Aorta (tissue), 5 donors: Measurements from ENCODE around the gene DIDO1. TPM values are rescaled to one million over a fixed set of nuclear protein-coding genes. Genes with fewer than 3 reads are reported as not detected.

Experiments
- ATAC-seq: fragments of 200-7000 bp; cut with Tn5 transposase; one replicate; pipeline ENCODE4 v1.9.1; 2022; ENCODE audit warnings: moderate library complexity; ENCODE audit not compliant: low FRiP score
- DNase-seq, 2 donors: peaks; one replicate each; pipeline ENCODE4 v3.0.0-alpha.2; 2020
- H3K27ac ChIP-seq, 2 donors: one replicate each; pipeline ENCODE4 v1.5.1; 2013; ENCODE audit warnings: low read length in 2 of 2, mild to moderate bottlenecking in 2 of 2, moderate library complexity in 2 of 2, control low read depth in 1 of 2, inconsistent platforms in 1 of 2, low read depth in 1 of 2
- H3K27me3 ChIP-seq, 2 donors: one replicate each; pipeline ENCODE4 v1.6.1; 2013; ENCODE audit warnings: control low read depth in 1 of 2, low read length in 1 of 2, mild to moderate bottlenecking in 1 of 2, moderate library complexity in 1 of 2; ENCODE audit not compliant: insufficient read depth in 2 of 2, control insufficient read depth in 1 of 2
- H3K36me3 ChIP-seq, 2 donors: one replicate each; pipeline ENCODE4 v1.6.1; 2013; ENCODE audit warnings: control low read depth in 1 of 2, low read length in 1 of 2, mild to moderate bottlenecking in 1 of 2; ENCODE audit not compliant: insufficient read depth in 2 of 2, control insufficient read depth in 1 of 2
- H3K4me1 ChIP-seq, 2 donors: one replicate each; pipeline ENCODE4 v1.6.1; 2013; ENCODE audit warnings: low read length in 2 of 2, control low read depth in 1 of 2, mild to moderate bottlenecking in 1 of 2, moderate library complexity in 1 of 2; ENCODE audit not compliant: insufficient read depth in 2 of 2, control insufficient read depth in 1 of 2
- H3K4me3 ChIP-seq, 2 donors: one replicate each; pipeline ENCODE4 v1.5.1; 2013; ENCODE audit warnings: low read length in 2 of 2, control low read depth in 1 of 2, mild to moderate bottlenecking in 1 of 2
- H3K9me3 ChIP-seq: one replicate; pipeline ENCODE4 v1.6.1; 2013; ENCODE audit warnings: mild to moderate bottlenecking, low read length; ENCODE audit not compliant: control insufficient read depth
- WGBS, 2 donors: extraction: QIAGEN DNeasy Blood & Tissue Kit; methylation state at CpG; one replicate each; pipeline ENCODE4 v1.1.7; 2013; 5-methylcytosine and 5-hydroxymethylcytosine counted together
- intact Hi-C, 2 donors: fragments of 100-400 bp; cut with DNase I; formaldehyde crosslinking; loops; one replicate each; pipeline versions ENCODE4 v1.14.2 to v1.15.0; 2022
- polyA plus RNA-seq, 2 donors: library from polyadenylated mRNA; stranded (reverse); fragments of 200-250 nt; gene quantifications; one replicate each; pipeline ENCODE4 v1.2.3, GENCODE V29; 2013
- total RNA-seq, 2 donors: library from RNA; stranded (reverse); fragmentation: NEBNext Ultra II Directional; extraction: Animal tissue kit (Norgen Biotek cat#: 25700); gene quantifications; one replicate each; pipeline ENCODE4 v1.2.1, GENCODE V29; 2021
- donor health status: healthy with polysubstance abuse.
- donor health status: Bipolar disorder and iron deficiency.
- donor health status: DM: no; HTN: no; CAD: no.
- donor health status: DM: no; HTN: no; CAD: no.
- donor health status: DM: yes; HTN: yes; CAD: no.

DIDO1 gene
- total and polyA plus RNA-seq, 4 donors, result 8.1 to 64.2 (median 43.0) TPM

DNA sequence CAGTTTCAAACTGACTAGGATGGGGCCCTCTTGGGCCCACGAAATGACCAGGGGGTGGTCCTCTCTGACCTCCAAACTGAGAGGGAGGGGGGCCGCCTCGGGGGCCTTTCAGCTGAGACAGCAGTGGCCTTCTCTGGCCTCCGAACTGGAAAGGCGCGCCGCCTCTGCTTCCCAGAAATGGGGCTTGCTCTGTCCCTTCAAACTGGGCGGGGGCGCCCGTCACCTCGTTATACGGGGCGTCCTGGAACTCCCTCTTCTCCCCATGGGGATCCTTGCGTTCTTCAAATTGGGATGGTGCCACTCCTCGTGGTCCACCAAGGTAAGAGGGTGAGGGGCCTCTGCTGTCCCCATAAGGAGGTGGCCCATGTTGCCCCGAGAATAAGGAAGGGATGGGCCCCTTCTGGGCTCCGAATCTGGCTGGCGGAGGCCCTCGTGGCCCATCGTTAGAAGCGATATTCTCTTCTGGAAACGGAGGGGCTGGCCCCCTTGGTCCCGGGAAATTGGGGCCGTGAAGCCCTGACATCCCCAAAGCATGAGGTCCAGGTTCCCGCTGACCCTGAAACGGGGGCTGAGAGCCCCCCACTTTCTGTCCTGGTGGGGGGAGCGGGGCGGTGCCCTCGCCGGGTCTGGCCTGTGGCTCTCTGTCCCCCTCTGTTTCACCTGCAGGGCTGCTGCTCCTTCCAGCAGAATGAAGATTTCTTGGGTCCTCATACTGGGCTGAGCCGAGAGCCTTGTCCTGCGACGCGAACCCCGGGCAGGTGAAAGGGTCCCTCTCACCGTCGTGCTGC is 46.0 kb downstream of the DIDO1 start:
- 93 to 94% methylated on average over 37 of the region's 37 CpGs for WGBS, 2 donors
- intact Hi-C loops, result no loop called here
- Histone ChIP-seq H3K9me3 (no peaks in the 10 kb centered on the region), H3K4me1 (no peaks in the 10 kb centered on the region), H3K27me3 (no peaks in the 10 kb centered on the region), H3K4me3 (no peak overlapping the region), H3K27ac (no peak overlapping the region), H3K36me3 (no peaks in the 10 kb centered on the region)
- DNase-seq (peak in 1 of 2 donors; percentile 61), ATAC-seq (no peak)

- Histone ChIP-seq H3K36me3 (no peaks in the 10 kb centered on the region), H3K4me3 (no peak overlapping the region), H3K9me3 (no peaks in the 10 kb centered on the region), H3K4me1 (no peaks in the 10 kb centered on the region), H3K27me3 (no peaks in the 10 kb centered on the region), H3K27ac (no peak overlapping the region)
- 85 to 87% methylated on average over 70 to 80 of the region's 80 CpGs for WGBS, 2 donors
- intact Hi-C loops, result no loop called here
- DNase-seq (peak in 1 of 2 donors; percentile 76), ATAC-seq (no peak)
These were observed 46.8 kb downstream of the DIDO1 start for GRCh38 chr20:62879275-62880146.

GRCh38 chr20:62878244-62879038 is 47.9 kb downstream of the DIDO1 start:
- intact Hi-C loops, result no loop called here
- WGBS, 2 donors, result 95 to 97% methylated on average over 20 of the region's 20 CpGs
- DNase-seq, result peak in 1 of 2 donors; percentile 12

GRCh38 chr20:62876902-62877816 is 49.1 kb downstream of the DIDO1 start:
- H3K36me3 ChIP-seq, result no peaks in the 10 kb centered on the region
- H3K4me3 ChIP-seq, result no peak overlapping the region
- H3K9me3 ChIP-seq, result no peaks in the 10 kb centered on the region
- ATAC-seq (peak; percentile 82), DNase-seq (peak; percentile 91 to 94)
- no peaks in the 10 kb centered on the region for H3K27me3 ChIP-seq
- intact Hi-C loops, result no loop called here
- H3K4me1 ChIP-seq, result no peaks in the 10 kb centered on the region
- WGBS, 2 donors, result 38% methylated on average over 48 of the region's 48 CpGs
- H3K27ac ChIP-seq, result peak overlapping the region in 1 of 2 donors; percentile 53

More at GRCh38 chr20:62878244-62879038, 47.9 kb downstream of the DIDO1 start:
- no peaks in the 10 kb centered on the region for H3K27me3 ChIP-seq
- H3K36me3 ChIP-seq, result no peaks in the 10 kb centered on the region
- H3K9me3 ChIP-seq, result no peaks in the 10 kb centered on the region
- no peak for ATAC-seq
- no peak overlapping the region for H3K4me3 ChIP-seq
- no peaks in the 10 kb centered on the region for H3K4me1 ChIP-seq
- H3K27ac ChIP-seq, result no peak overlapping the region

DNA sequence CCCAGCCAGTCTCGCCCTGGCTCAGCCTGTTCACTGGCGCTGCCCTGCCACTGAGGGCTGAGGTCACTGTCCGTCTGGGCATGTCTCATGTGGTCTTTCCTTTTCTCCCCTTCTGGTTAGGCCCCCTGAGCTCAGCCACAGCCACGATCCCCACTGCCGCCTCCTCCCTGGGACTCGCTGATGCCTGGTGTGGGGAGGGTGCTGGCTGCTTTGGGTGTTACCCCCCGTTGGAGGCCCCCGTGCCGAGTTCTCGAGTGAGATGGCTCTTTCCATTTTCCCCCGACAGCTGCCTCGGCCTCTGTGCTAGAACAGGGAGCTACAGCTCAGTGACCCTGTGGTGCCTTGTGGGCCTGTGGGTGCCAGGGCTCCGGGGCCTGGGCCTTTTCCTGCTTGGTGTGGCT is 49.8 kb downstream of the DIDO1 start:
- intact Hi-C loops, result no loop called here
- Histone ChIP-seq H3K27me3 (no peaks in the 10 kb centered on the region), H3K4me1 (no peaks in the 10 kb centered on the region), H3K36me3 (no peaks in the 10 kb centered on the region), H3K9me3 (no peaks in the 10 kb centered on the region), H3K27ac (peak overlapping the region in 1 of 2 donors; percentile 53), H3K4me3 (no peak overlapping the region)
- ATAC-seq (peak; percentile 3), DNase-seq (peak in 1 of 2 donors; percentile 69)
- 49 to 54% methylated on average over 12 to 13 of the region's 13 CpGs for WGBS, 2 donors

GRCh38 chr20:62875419-62876361 is 50.6 kb downstream of the DIDO1 start:
- Histone ChIP-seq H3K4me1 (no peaks in the 10 kb centered on the region), H3K27me3 (no peaks in the 10 kb centered on the region), H3K9me3 (no peaks in the 10 kb centered on the region), H3K36me3 (no peaks in the 10 kb centered on the region), H3K27ac (peak overlapping the region in 1 of 2 donors; percentile 53), H3K4me3 (no peak overlapping the region)
- WGBS, 2 donors, result 38 to 48% methylated on average over 34 of the region's 34 CpGs
- intact Hi-C loops, result no loop called here
- ATAC-seq (peak; percentile 84), DNase-seq (peak; percentile 88 to 90)

GRCh38 chr20:62874964-62875344 is 51.4 kb downstream of the DIDO1 start:
- Histone ChIP-seq H3K27me3 (no peaks in the 10 kb centered on the region), H3K4me3 (no peak overlapping the region), H3K27ac (no peak overlapping the region), H3K36me3 (no peaks in the 10 kb centered on the region), H3K4me1 (no peaks in the 10 kb centered on the region), H3K9me3 (peaks cover 1% of the 10 kb centered on the region)
- intact Hi-C loops, result loop anchor here in 1 of 2 donors (5.0 kb wide), 1 partner anchor 132 kb away; the partner anchor contains the start of gene BHLHE23
- ATAC-seq (no peak), DNase-seq (peak in 1 of 2 donors; percentile 28)
- WGBS, 2 donors, result 93 to 95% methylated on average over 10 of the region's 14 CpGs
